Esophagus muscularis mucosa (tissue), 4 donors: ENCODE measurements around the gene C16orf78. TPM values are rescaled to one million over a fixed set of nuclear protein-coding genes. Genes with fewer than 3 reads are reported as not detected.

Source experiments
- DNase-seq: peaks from one replicate; pipeline ENCODE4 v3.0.0-alpha.2; 2017; ENCODE audit errors: extremely low spot score
- H3K27ac ChIP-seq, 4 donors: fragments of 200-600 bp; sonication (generic); replicated peaks in 1 of 4; 1 replicate in 3 of 4; 2 replicates in 1 of 4; pipeline ENCODE4 v1.5.1; 2016 to 2019; ENCODE audit warnings: mild to moderate bottlenecking in 1 of 4
- H3K27me3 ChIP-seq, 4 donors: fragments of 200-600 bp; sonication (generic); one replicate each; pipeline versions ENCODE4 v1.5.1 to v1.6.0; 2016 to 2019
- H3K36me3 ChIP-seq, 4 donors: fragments of 200-600 bp; sonication (generic); one replicate each; pipeline ENCODE4 v1.5.1; 2016 to 2019
- H3K4me1 ChIP-seq, 4 donors: fragments of 200-600 bp; sonication (generic); one replicate each; pipeline ENCODE4 v1.5.1; 2016 to 2019
- H3K4me3 ChIP-seq, 4 donors: fragments of 200-600 bp; sonication (generic); 1 replicate in 2 of 4; 2 replicates in 2 of 4; pipeline ENCODE4 v1.5.1; 2016 to 2019; ENCODE audit warnings: mild to moderate bottlenecking in 4 of 4, moderate library complexity in 1 of 4
- H3K9me3 ChIP-seq, 4 donors: fragments of 200-600 bp; sonication (generic); 1 replicate in 3 of 4; 2 replicates in 1 of 4; pipeline ENCODE4 v1.5.1; 2016 to 2019
- CTCF ChIP-seq, 3 experiments: fragments of 200-600 bp in 2 of 3; fragments of 450-650 bp in 1 of 3; sonication (generic) in 2 of 3; IDR thresholded peaks; one replicate each; pipeline ENCODE4 v1.5.1; 2017 to 2019; ENCODE audit warnings: antibody characterized with exemption in 3 of 3, mild to moderate bottlenecking in 2 of 3, moderate library complexity in 1 of 3
- EP300 ChIP-seq: sonication (generic); formaldehyde crosslinking; IDR thresholded peaks from one replicate; pipeline ENCODE4 v1.6.1; 2017; ENCODE audit warnings: antibody characterized with exemption
- POLR2A ChIP-seq: fragments of 450-650 bp; IDR thresholded peaks from one replicate; pipeline ENCODE4 v1.6.1; 2017; ENCODE audit warnings: antibody characterized with exemption, moderate library complexity, mild to moderate bottlenecking, low read depth
- POLR2AphosphoS5 ChIP-seq, 2 donors: sonication (generic); formaldehyde crosslinking; IDR thresholded peaks; one replicate each; pipeline ENCODE4 v1.6.1; 2017; ENCODE audit warnings: antibody characterized with exemption in 2 of 2
- WGBS: methylation state at CpG from one replicate; pipeline ENCODE4 v1.1.5; 2018; 5-methylcytosine and 5-hydroxymethylcytosine counted together
- intact Hi-C: fragments of 100-400 bp; cut with DNase I; formaldehyde crosslinking; loops from one replicate; pipeline ENCODE4 v1.15.1; 2023
- total RNA-seq, 4 donors: library from RNA; depleted of rRNA; stranded (reverse); fragments of >200 nt; gene quantifications; one replicate each; pipeline versions ENCODE4 v1.1.0 to v1.2.1, GENCODE V29; 2016

Gene C16orf78
- total RNA-seq, 4 donors from 2014 or later, result not detected

GRCh38 chr16:49382916-49383315, 9.3 kb downstream of the C16orf78 start:
- Histone ChIP-seq H3K4me1 (no peaks in the 10 kb centered on the region), H3K4me3 (no peak overlapping the region), H3K36me3 (no peaks in the 10 kb centered on the region), H3K27ac (no peak overlapping the region), H3K9me3 (peaks cover 0 to 17% (median 11%) of the 10 kb centered on the region in 4 donors), H3K27me3 (peaks cover 0 to 11% (median 0%) of the 10 kb centered on the region in 4 donors)
- WGBS, result 25% methylated on average over 1 of the region's 1 CpG
- peak; percentile 29 for DNase-seq
- TF ChIP-seq CTCF (IDR thresholded peaks at IDR 0.05), result no peak
- no peak for TF ChIP-seq EP300
- TF ChIP-seq POLR2AphosphoS5 (IDR thresholded peaks at IDR 0.05), result no peak
- TF ChIP-seq POLR2A, result no peak
- intact Hi-C loops, result no loop called here

GRCh38 chr16:49395021-49395420, 21.4 kb downstream of the C16orf78 start:
- peaks cover 0 to 9% (median 0%) of the 10 kb centered on the region in 4 donors for H3K27me3 ChIP-seq
- H3K27ac ChIP-seq, result no peak overlapping the region
- no peaks in the 10 kb centered on the region for H3K36me3 ChIP-seq
- intact Hi-C loops, result no loop called here
- no peaks in the 10 kb centered on the region for H3K9me3 ChIP-seq
- no peaks in the 10 kb centered on the region for H3K4me1 ChIP-seq
- TF ChIP-seq EP300 (no peak), CTCF (IDR thresholded peaks at IDR 0.05) (no peak), POLR2AphosphoS5 (IDR thresholded peaks at IDR 0.05) (no peak), POLR2A (no peak)
- DNase-seq, result peak; percentile 91
- no peak overlapping the region for H3K4me3 ChIP-seq
- 67% methylated on average over 1 of the region's 1 CpG for WGBS

- Histone ChIP-seq H3K4me3 (no peak overlapping the region), H3K4me1 (no peaks in the 10 kb centered on the region), H3K36me3 (no peaks in the 10 kb centered on the region), H3K27me3 (peaks cover 0 to 9% (median 0%) of the 10 kb centered on the region in 4 donors), H3K27ac (no peak overlapping the region), H3K9me3 (no peaks in the 10 kb centered on the region)
- intact Hi-C loops, result no loop called here
- DNase-seq, result peak; percentile 64
- 80% methylated on average over 12 of the region's 12 CpGs for WGBS
- TF ChIP-seq POLR2AphosphoS5 (IDR thresholded peaks at IDR 0.05) (no peak), POLR2A (no peak), CTCF (IDR thresholded peaks at IDR 0.05) (no peak), EP300 (no peak)
Measured at GRCh38 chr16:49396206-49396720, 22.7 kb downstream of the C16orf78 start.

DNA sequence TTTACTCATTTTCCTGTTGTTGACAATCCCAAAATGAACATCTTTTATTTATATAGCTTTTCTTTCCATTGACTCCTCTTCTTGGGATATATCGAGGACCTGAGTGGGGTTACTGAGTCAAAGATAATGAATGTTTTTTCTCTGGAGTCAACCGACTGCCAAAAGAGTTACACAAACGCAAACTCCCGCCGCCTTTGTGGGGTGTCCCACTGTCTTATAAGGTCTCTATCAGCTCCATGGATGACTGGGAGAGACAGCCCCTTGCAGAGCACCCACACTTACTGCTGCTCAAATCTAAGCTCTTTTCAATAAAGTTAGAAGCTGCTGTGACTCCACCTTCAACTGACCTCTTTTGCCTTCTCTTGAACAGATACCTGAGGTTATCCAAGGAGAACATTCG, 25.2 kb downstream of the C16orf78 start:
- DNase-seq, result no peak
- peaks cover 0 to 7% (median 2%) of the 10 kb centered on the region in 4 donors for H3K9me3 ChIP-seq
- H3K4me1 ChIP-seq, result no peaks in the 10 kb centered on the region
- intact Hi-C loops, result no loop called here
- no peak overlapping the region for H3K4me3 ChIP-seq
- 85% methylated on average over 6 of the region's 6 CpGs for WGBS
- peaks cover 0 to 9% (median 0%) of the 10 kb centered on the region in 4 donors for H3K27me3 ChIP-seq
- H3K36me3 ChIP-seq, result no peaks in the 10 kb centered on the region
- TF ChIP-seq EP300 (no peak), POLR2AphosphoS5 (IDR thresholded peaks at IDR 0.05) (no peak), CTCF (IDR thresholded peaks at IDR 0.05) (no peak), POLR2A (no peak)
- no peak overlapping the region for H3K27ac ChIP-seq
